ENCODE data around the gene RNF222. TPM values are rescaled to one million over a fixed set of nuclear protein-coding genes. Genes with fewer than 3 reads are reported as not detected.

Gene RNF222
- polyA plus RNA-seq, 1 donor (not counting 4 experiments of a cell fraction or from before 2014, with no cell fraction given), result 0.18 TPM

GRCh38 chr17:8418471-8418870, 20.8 kb upstream of the RNF222 start:
- no peaks in the 10 kb centered on the region for H3K79me2 ChIP-seq (ENCODE audit: control insufficient read depth, insufficient read depth, low read length)
- no peak overlapping the region for H3K9ac ChIP-seq (ENCODE audit: control insufficient read depth, extremely low read depth, insufficient read depth, low read length)
- no peak overlapping the region for H2AFZ ChIP-seq (ENCODE audit: control insufficient read depth, low read length)
- no peaks in the 10 kb centered on the region for H3K9me1 ChIP-seq (ENCODE audit: control insufficient read depth, extremely low read depth, insufficient read depth, low read length)
- no peak overlapping the region for H3K4me3 ChIP-seq (ENCODE audit: control insufficient read depth in 2 of 3, extremely low read depth in 1 of 3, insufficient read depth in 2 of 3, low read depth in 1 of 3, low read length in 3 of 3)
- dilution Hi-C loops (cut with MboI; ENCODE audit: extremely low pct_ligation_motif_present, low sequenced_read_pairs), result no loop called here
- H3K4me1 ChIP-seq (ENCODE audit: control insufficient read depth, extremely low read depth, insufficient read depth, low read length), result no peaks in the 10 kb centered on the region
- no peak for FAIRE-seq
- no peak for TF ChIP-seq EZH2 (IDR thresholded peaks at IDR 0.05; ENCODE audit: low read length)
- no peak for TF ChIP-seq CTCF (optimal IDR thresholded peaks at IDR 0.05 in 1 of 3, IDR thresholded peaks at IDR 0.05 in 1 of 3, conservative IDR thresholded peaks at IDR 0.05 in 1 of 3; ENCODE audit: extremely low read depth in 1 of 3, insufficient read depth in 2 of 3, low read length in 3 of 3)
- no peaks in the 10 kb centered on the region for H3K27me3 ChIP-seq (ENCODE audit: control insufficient read depth, extremely low read depth, insufficient read depth, low read length)
- no peak overlapping the region for H3K27ac ChIP-seq (ENCODE audit: control insufficient read depth, insufficient read depth, low read length)
- DNase-seq (ENCODE audit: low read depth, low spot score), result no peak
- no peaks in the 10 kb centered on the region for H4K20me1 ChIP-seq (ENCODE audit: control insufficient read depth, extremely low read depth, insufficient read depth, low read length)
- no peaks in the 10 kb centered on the region for H3K9me3 ChIP-seq (ENCODE audit: control insufficient read depth, low read depth, low read length)
- H3K4me2 ChIP-seq (ENCODE audit: control insufficient read depth, extremely low read depth, insufficient read depth, low read depth, low read length), result no peak overlapping the region
- H3K36me3 ChIP-seq (ENCODE audit: control insufficient read depth in 2 of 2, extremely low read depth in 1 of 2, insufficient read depth in 2 of 2, low read length in 2 of 2), result no peaks in the 10 kb centered on the region

GRCh38 chr17:8417806-8418205, 20.2 kb upstream of the RNF222 start:
- Histone ChIP-seq H3K36me3 (ENCODE audit: control insufficient read depth in 2 of 2, extremely low read depth in 1 of 2, insufficient read depth in 2 of 2, low read length in 2 of 2) (no peaks in the 10 kb centered on the region), H4K20me1 (ENCODE audit: control insufficient read depth, extremely low read depth, insufficient read depth, low read length) (no peaks in the 10 kb centered on the region), H3K4me2 (ENCODE audit: control insufficient read depth, extremely low read depth, insufficient read depth, low read depth, low read length) (no peak overlapping the region), H3K4me1 (ENCODE audit: control insufficient read depth, extremely low read depth, insufficient read depth, low read length) (no peaks in the 10 kb centered on the region), H2AFZ (ENCODE audit: control insufficient read depth, low read length) (no peak overlapping the region), H3K79me2 (ENCODE audit: control insufficient read depth, insufficient read depth, low read length) (no peaks in the 10 kb centered on the region), H3K4me3 (ENCODE audit: control insufficient read depth in 2 of 3, extremely low read depth in 1 of 3, insufficient read depth in 2 of 3, low read depth in 1 of 3, low read length in 3 of 3) (no peak overlapping the region), H3K9me1 (ENCODE audit: control insufficient read depth, extremely low read depth, insufficient read depth, low read length) (no peaks in the 10 kb centered on the region), H3K27ac (ENCODE audit: control insufficient read depth, insufficient read depth, low read length) (no peak overlapping the region), H3K9me3 (ENCODE audit: control insufficient read depth, low read depth, low read length) (no peaks in the 10 kb centered on the region), H3K27me3 (ENCODE audit: control insufficient read depth, extremely low read depth, insufficient read depth, low read length) (no peaks in the 10 kb centered on the region), H3K9ac (ENCODE audit: control insufficient read depth, extremely low read depth, insufficient read depth, low read length) (no peak overlapping the region)
- FAIRE-seq (no peak), DNase-seq (ENCODE audit: low read depth, low spot score) (no peak)
- dilution Hi-C loops (cut with MboI; ENCODE audit: extremely low pct_ligation_motif_present, low sequenced_read_pairs), result no loop called here
- TF ChIP-seq EZH2 (IDR thresholded peaks at IDR 0.05; ENCODE audit: low read length), result no peak
- no peak for TF ChIP-seq CTCF (optimal IDR thresholded peaks at IDR 0.05 in 1 of 3, IDR thresholded peaks at IDR 0.05 in 1 of 3, conservative IDR thresholded peaks at IDR 0.05 in 1 of 3; ENCODE audit: extremely low read depth in 1 of 3, insufficient read depth in 2 of 3, low read length in 3 of 3)
